Liver (tissue), 9 donors: ENCODE measurements around the gene ATP11B. TPM values are rescaled to one million over a fixed set of nuclear protein-coding genes. Genes with fewer than 3 reads are reported as not detected.

Experiments
- DNase-seq: peaks from one replicate; pipeline ENCODE4 v3.0.0-alpha.2; 2017; ENCODE audit warnings: low spot score
- H3K27ac ChIP-seq, 2 donors: one replicate each; pipeline ENCODE4 v1.7.0; 2013; ENCODE audit warnings: inconsistent platforms in 2 of 2, low read length in 2 of 2, control low read depth in 1 of 2, low read depth in 1 of 2, mild to moderate bottlenecking in 1 of 2
- H3K27me3 ChIP-seq, 4 donors: one replicate each; pipeline versions ENCODE4 v1.6.1 to v1.7.0; 2013; ENCODE audit warnings: low read length in 3 of 4, inconsistent platforms in 1 of 4, mild to moderate bottlenecking in 1 of 4, moderate library complexity in 1 of 4; ENCODE audit not compliant: control insufficient read depth in 4 of 4, insufficient read depth in 4 of 4
- H3K36me3 ChIP-seq, 4 donors: one replicate each; pipeline versions ENCODE4 v1.6.1 to v1.7.0; 2013; ENCODE audit warnings: low read length in 3 of 4, mild to moderate bottlenecking in 3 of 4, low read depth in 1 of 4, moderate library complexity in 1 of 4; ENCODE audit not compliant: control insufficient read depth in 4 of 4, insufficient read depth in 3 of 4
- H3K4me1 ChIP-seq, 4 donors: one replicate each; pipeline versions ENCODE4 v1.6.1 to v1.7.0; 2013; ENCODE audit warnings: low read length in 3 of 4, mild to moderate bottlenecking in 3 of 4, moderate library complexity in 1 of 4; ENCODE audit not compliant: control insufficient read depth in 4 of 4, insufficient read depth in 4 of 4
- H3K4me3 ChIP-seq, 3 donors: one replicate each; pipeline versions ENCODE4 v1.6.1 to v1.7.0; 2013; ENCODE audit warnings: low read length in 3 of 3, control low read depth in 1 of 3, low read depth in 1 of 3, mild to moderate bottlenecking in 1 of 3
- H3K9ac ChIP-seq, 2 donors: one replicate each; pipeline ENCODE4 v1.7.0; 2013; ENCODE audit warnings: low read length in 2 of 2, mild to moderate bottlenecking in 2 of 2, moderate library complexity in 2 of 2, control low read depth in 1 of 2, low read depth in 1 of 2
- H3K9me3 ChIP-seq, 4 donors: one replicate each; pipeline versions ENCODE4 v1.6.1 to v1.7.0; 2013; ENCODE audit warnings: low read length in 3 of 4; ENCODE audit not compliant: control insufficient read depth in 4 of 4
- ATF3 ChIP-seq: IDR thresholded peaks from 2 replicates; pipeline ENCODE4 v1.6.1; 2016; ENCODE audit warnings: antibody characterized with exemption
- EGR1 ChIP-seq, 2 donors: IDR thresholded peaks; 2 replicates each; pipeline ENCODE4 v1.6.1; 2016 to 2018; ENCODE audit warnings: antibody characterized with exemption in 2 of 2, low read depth in 2 of 2
- FOXA1 ChIP-seq: IDR thresholded peaks from 2 replicates; pipeline ENCODE4 v1.6.1; 2016; ENCODE audit warnings: antibody characterized with exemption
- FOXA2 ChIP-seq: IDR thresholded peaks from 2 replicates; pipeline ENCODE4 v1.6.1; 2016; ENCODE audit warnings: antibody characterized with exemption
- GABPA ChIP-seq, 2 donors: IDR thresholded peaks in 1 of 2; conservative IDR thresholded peaks in 1 of 2; 2 replicates each; pipeline ENCODE4 v1.6.1; 2016; ENCODE audit warnings: antibody characterized with exemption in 2 of 2, mild to moderate bottlenecking in 1 of 2, moderate library complexity in 1 of 2
- HNF4A ChIP-seq, 2 donors: conservative IDR thresholded peaks; 2 replicates each; pipeline ENCODE4 v1.6.1; 2016; ENCODE audit warnings: antibody characterized with exemption in 2 of 2, mild to moderate bottlenecking in 2 of 2
- JUND ChIP-seq, 2 donors: IDR thresholded peaks; 2 replicates each; pipeline ENCODE4 v1.6.1; 2016; ENCODE audit warnings: antibody characterized with exemption in 2 of 2
- MAX ChIP-seq: IDR thresholded peaks from 2 replicates; pipeline ENCODE4 v1.6.1; 2016; ENCODE audit warnings: antibody characterized with exemption
- NR2F2 ChIP-seq: IDR thresholded peaks from 2 replicates; pipeline ENCODE4 v1.6.1; 2016; ENCODE audit warnings: antibody characterized with exemption
- RAD21 ChIP-seq, 2 donors: IDR thresholded peaks; 2 replicates each; pipeline ENCODE4 v1.6.1; 2016; ENCODE audit warnings: antibody characterized with exemption in 2 of 2, mild to moderate bottlenecking in 2 of 2
- RXRA ChIP-seq, 2 donors: IDR thresholded peaks; 2 replicates each; pipeline ENCODE4 v1.6.1; 2017 to 2018; ENCODE audit warnings: antibody characterized with exemption in 2 of 2, mild to moderate bottlenecking in 1 of 2
- SP1 ChIP-seq: IDR thresholded peaks from 2 replicates; pipeline ENCODE4 v1.6.1; 2018; ENCODE audit warnings: antibody characterized with exemption, mild to moderate bottlenecking
- TAF1 ChIP-seq: conservative IDR thresholded peaks from 2 replicates; pipeline ENCODE4 v1.6.1; 2016; ENCODE audit warnings: antibody characterized with exemption, mild to moderate bottlenecking
- YY1 ChIP-seq: IDR thresholded peaks from 2 replicates; pipeline ENCODE4 v1.6.1; 2016; ENCODE audit warnings: antibody characterized with exemption, mild to moderate bottlenecking
- ZBTB33 ChIP-seq: IDR thresholded peaks from 2 replicates; pipeline ENCODE4 v1.6.1; 2016; ENCODE audit warnings: antibody characterized with exemption
- WGBS: extraction: QIAGEN DNeasy Blood & Tissue Kit; methylation state at CpG from one replicate; pipeline ENCODE4 v1.1.7; 2013; 5-methylcytosine and 5-hydroxymethylcytosine counted together
- polyA plus RNA-seq, 2 donors: library from polyadenylated mRNA; stranded (reverse) in 1 of 2; unstranded in 1 of 2; fragments of 200-250 nt in 1 of 2; fragments of >200 nt in 1 of 2; fragmentation: Nextera tagmentation in 1 of 2; extraction: Ambion mirVana in 1 of 2; gene quantifications; one replicate each; pipeline versions ENCODE4 v1.2.1 to v1.2.3, GENCODE V29; 2013 to 2015
- total RNA-seq, 2 donors: library from RNA; depleted of rRNA; stranded (reverse); fragments of >200 nt; gene quantifications; one replicate each; pipeline ENCODE4 v1.2.3, GENCODE V29; 2014
- TF ChIP-seq, protein P1 (sequence below): fragments of 150-350 bp; IDR thresholded peaks from 2 replicates; pipeline ENCODE4 v1.5.1; 2017; ENCODE audit warnings: improper control_type of control experiment, low read depth, low read length; ENCODE audit not compliant: missing input control
- donor health status: healthy.
- donor health status: healthy.
- donor health status: healthy.
- donor health status: healthy.
- donor health status: healthy.

The ATP11B gene
- total and polyA plus RNA-seq, 4 donors = 5.9 to 49.6 (median 19.0) TPM

- WGBS = 89% methylated on average over 3 of the region's 3 CpGs
- Histone ChIP-seq H3K4me3 (no peak overlapping the region), H3K36me3 (no peaks in the 10 kb centered on the region), H3K9ac (no peak overlapping the region), H3K27ac (no peak overlapping the region), H3K4me1 (no peaks in the 10 kb centered on the region), H3K27me3 (no peaks in the 10 kb centered on the region), H3K9me3 (no peaks in the 10 kb centered on the region)
- TF ChIP-seq FOXA1 = no peak
- TF ChIP-seq RXRA (IDR thresholded peaks at IDR 0.05) = no peak
- TF ChIP-seq TAF1 = no peak
- no peak for TF ChIP-seq ATF3
- no peak for TF ChIP-seq SP1
- TF ChIP-seq ZBTB33 = no peak
- TF ChIP-seq RAD21 (IDR thresholded peaks at IDR 0.05) = no peak
- no peak for TF ChIP-seq GABPA (IDR thresholded peaks at IDR 0.05 in 1 of 2, conservative IDR thresholded peaks at IDR 0.05 in 1 of 2)
- TF ChIP-seq MAX = no peak
- TF ChIP-seq, protein P1, sequence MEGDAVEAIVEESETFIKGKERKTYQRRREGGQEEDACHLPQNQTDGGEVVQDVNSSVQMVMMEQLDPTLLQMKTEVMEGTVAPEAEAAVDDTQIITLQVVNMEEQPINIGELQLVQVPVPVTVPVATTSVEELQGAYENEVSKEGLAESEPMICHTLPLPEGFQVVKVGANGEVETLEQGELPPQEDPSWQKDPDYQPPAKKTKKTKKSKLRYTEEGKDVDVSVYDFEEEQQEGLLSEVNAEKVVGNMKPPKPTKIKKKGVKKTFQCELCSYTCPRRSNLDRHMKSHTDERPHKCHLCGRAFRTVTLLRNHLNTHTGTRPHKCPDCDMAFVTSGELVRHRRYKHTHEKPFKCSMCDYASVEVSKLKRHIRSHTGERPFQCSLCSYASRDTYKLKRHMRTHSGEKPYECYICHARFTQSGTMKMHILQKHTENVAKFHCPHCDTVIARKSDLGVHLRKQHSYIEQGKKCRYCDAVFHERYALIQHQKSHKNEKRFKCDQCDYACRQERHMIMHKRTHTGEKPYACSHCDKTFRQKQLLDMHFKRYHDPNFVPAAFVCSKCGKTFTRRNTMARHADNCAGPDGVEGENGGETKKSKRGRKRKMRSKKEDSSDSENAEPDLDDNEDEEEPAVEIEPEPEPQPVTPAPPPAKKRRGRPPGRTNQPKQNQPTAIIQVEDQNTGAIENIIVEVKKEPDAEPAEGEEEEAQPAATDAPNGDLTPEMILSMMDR = no peak
- TF ChIP-seq YY1 = no peak
- no peak for TF ChIP-seq NR2F2
- no peak for TF ChIP-seq HNF4A (conservative IDR thresholded peaks at IDR 0.05)
- no peak for TF ChIP-seq EGR1 (IDR thresholded peaks at IDR 0.05; ENCODE audit: low read depth in 2 of 2)
- no peak for TF ChIP-seq FOXA2
- no peak for TF ChIP-seq JUND (IDR thresholded peaks at IDR 0.05)
- DNase-seq = no peak
Measured at GRCh38 chr3:182785142-182785541, 8.2 kb upstream of the ATP11B start.

- no peaks in the 10 kb centered on the region for H3K36me3 ChIP-seq
- H3K4me3 ChIP-seq = no peak overlapping the region
- no peak overlapping the region for H3K27ac ChIP-seq
- H3K4me1 ChIP-seq = no peaks in the 10 kb centered on the region
- no peak for DNase-seq
- H3K9me3 ChIP-seq = no peaks in the 10 kb centered on the region
- no peak for TF ChIP-seq NR2F2
- no peak for TF ChIP-seq FOXA1
- TF ChIP-seq EGR1 (IDR thresholded peaks at IDR 0.05; ENCODE audit: low read depth in 2 of 2) = no peak
- TF ChIP-seq, protein P1 = no peak
- no peak for TF ChIP-seq YY1
- no peak for TF ChIP-seq ATF3
- no peak overlapping the region for H3K9ac ChIP-seq
- H3K27me3 ChIP-seq = no peaks in the 10 kb centered on the region
Measured at GRCh38 chr3:182785756-182786155, 7.5 kb upstream of the ATP11B start.
